MCF 10A (cell line): ENCODE measurements around the gene SEMG2. TPM values are rescaled to one million over a fixed set of nuclear protein-coding genes. Genes with fewer than 3 reads are reported as not detected.
A peak's percentile ranks its signal among the peaks of the same experiment; 100 is the strongest.

Experiments
- BruUV-seq: library from RNA; stranded (reverse); fragments of 400-500 nt; replicated peaks from 2 replicates; lab custom pipeline; 2021; lab: Mats Ljungman, UMichigan
- CTCF ChIA-PET: fragments of 300-600 bp; sonication (Branson Sonifier 250); formaldehyde crosslinking; extraction: SDS; loops from one replicate; lab custom pipeline; 2021; ENCODE audit warnings: antibody characterized with exemption, inconsistent platforms; lab: Yijun Ruan, JAX
- POLR2A ChIA-PET: fragments of 300-600, 350-650 bp; sonication (Branson Sonifier 250); formaldehyde crosslinking; extraction: SDS; loops from one replicate; lab custom pipeline; 2020; ENCODE audit warnings: antibody characterized with exemption, inconsistent platforms; lab: Yijun Ruan, JAX
- DNase-seq: peaks from one replicate; pipeline ENCODE4 v3.0.0-alpha.2; 2018; ENCODE audit not compliant: unreplicated experiment
- H3K27ac Mint-ChIP-seq: one replicate; pipeline ENCODE4 v1.8.0; 2022; ENCODE audit warnings: mild to moderate bottlenecking, low read depth, mixed read lengths; ENCODE audit not compliant: unreplicated experiment
- H3K27me3 Mint-ChIP-seq: one replicate; pipeline ENCODE4 v1.8.0; 2022; ENCODE audit warnings: mixed read lengths; ENCODE audit not compliant: insufficient read depth, unreplicated experiment
- H3K36me3 Mint-ChIP-seq: one replicate; pipeline ENCODE4 v1.8.0; 2022; ENCODE audit warnings: mild to moderate bottlenecking, moderate library complexity, mixed read lengths; ENCODE audit not compliant: insufficient read depth, unreplicated experiment
- H3K4me1 Mint-ChIP-seq: one replicate; pipeline ENCODE4 v1.8.0; 2022; ENCODE audit warnings: mixed read lengths; ENCODE audit not compliant: insufficient read depth, unreplicated experiment
- H3K4me3 Mint-ChIP-seq: one replicate; pipeline ENCODE4 v1.8.0; 2022; ENCODE audit warnings: mild to moderate bottlenecking, moderate library complexity, mixed read lengths; ENCODE audit not compliant: unreplicated experiment
- H3K9me3 Mint-ChIP-seq: one replicate; pipeline ENCODE4 v1.8.0; 2022; ENCODE audit warnings: mixed read lengths; ENCODE audit not compliant: unreplicated experiment
- intact Hi-C: fragments of 100-400 bp; cut with micrococcal nuclease; formaldehyde crosslinking; loops from 2 replicates; pipeline ENCODE4 v1.14.1; 2022
- total RNA-seq: library from RNA; stranded (reverse); gene quantifications from 2 replicates; pipeline ENCODE4 v1.2.3, GENCODE V29; 2022
- TF ChIP-seq, protein P1 (sequence below): fragments of 200-600 bp; IDR thresholded peaks from one replicate; pipeline ENCODE4 v1.8.0; 2022; ENCODE audit warnings: antibody characterized with exemption, mild to moderate bottlenecking; ENCODE audit not compliant: unreplicated experiment

SEMG2 gene
- total RNA-seq, 1 experiment from 2014 or later = not detected

DNA sequence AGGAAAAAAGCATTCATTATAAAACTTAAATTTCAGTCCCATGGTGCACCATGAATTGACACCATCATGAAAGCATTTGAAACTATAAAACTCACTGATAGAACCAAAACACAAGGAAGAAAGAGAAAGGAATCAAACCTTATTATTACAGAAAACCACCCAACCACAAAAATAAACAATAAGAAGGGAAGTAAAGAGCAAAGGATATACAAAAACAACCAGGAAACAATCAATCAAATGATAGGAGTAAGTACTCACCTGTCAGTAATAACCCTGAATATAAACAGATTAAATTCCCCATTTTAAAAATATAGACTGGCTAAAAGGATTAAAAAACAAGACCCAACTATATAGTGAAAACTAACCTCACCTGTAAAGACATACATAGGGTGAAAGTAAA lies 27.4 kb downstream of the SEMG2 start:
- no TSS peak for BruUV-seq
- TF ChIP-seq, protein P1, sequence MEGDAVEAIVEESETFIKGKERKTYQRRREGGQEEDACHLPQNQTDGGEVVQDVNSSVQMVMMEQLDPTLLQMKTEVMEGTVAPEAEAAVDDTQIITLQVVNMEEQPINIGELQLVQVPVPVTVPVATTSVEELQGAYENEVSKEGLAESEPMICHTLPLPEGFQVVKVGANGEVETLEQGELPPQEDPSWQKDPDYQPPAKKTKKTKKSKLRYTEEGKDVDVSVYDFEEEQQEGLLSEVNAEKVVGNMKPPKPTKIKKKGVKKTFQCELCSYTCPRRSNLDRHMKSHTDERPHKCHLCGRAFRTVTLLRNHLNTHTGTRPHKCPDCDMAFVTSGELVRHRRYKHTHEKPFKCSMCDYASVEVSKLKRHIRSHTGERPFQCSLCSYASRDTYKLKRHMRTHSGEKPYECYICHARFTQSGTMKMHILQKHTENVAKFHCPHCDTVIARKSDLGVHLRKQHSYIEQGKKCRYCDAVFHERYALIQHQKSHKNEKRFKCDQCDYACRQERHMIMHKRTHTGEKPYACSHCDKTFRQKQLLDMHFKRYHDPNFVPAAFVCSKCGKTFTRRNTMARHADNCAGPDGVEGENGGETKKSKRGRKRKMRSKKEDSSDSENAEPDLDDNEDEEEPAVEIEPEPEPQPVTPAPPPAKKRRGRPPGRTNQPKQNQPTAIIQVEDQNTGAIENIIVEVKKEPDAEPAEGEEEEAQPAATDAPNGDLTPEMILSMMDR = no peak

DNA sequence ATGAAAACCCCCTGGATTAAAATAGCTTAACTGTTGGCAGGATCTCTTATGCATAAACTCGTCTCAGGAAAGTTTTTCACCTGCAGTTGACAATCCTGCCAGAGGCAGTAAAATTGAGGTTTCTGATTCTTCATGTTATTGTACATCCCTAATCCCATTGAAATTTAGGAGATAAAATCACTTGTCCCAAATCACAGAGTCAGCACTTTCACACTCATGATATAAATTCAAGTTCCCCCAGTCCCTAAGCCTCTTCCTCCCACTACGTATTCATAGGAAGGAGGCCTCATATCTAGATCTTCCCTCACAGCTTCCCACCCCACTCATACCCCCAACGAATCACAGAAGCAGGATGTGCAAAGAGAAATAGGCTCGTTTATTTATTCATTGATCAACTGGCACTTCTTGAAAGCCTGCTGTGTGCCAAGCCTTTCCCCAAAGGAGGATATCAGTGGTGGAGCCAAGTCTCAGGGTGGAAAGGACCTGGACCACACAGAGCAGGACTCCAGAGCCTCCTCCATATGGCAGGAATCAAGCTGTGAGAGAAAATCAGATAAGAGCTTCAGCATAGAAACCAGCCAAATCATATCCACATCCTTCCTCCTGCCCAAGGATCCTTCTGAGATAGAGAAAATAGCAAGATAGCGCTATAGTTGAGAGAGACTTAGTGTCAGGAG lies 30.8 kb downstream of the SEMG2 start:
- no TSS peak for BruUV-seq
- no peak overlapping the region for H3K27ac Mint-ChIP-seq
- H3K4me1 Mint-ChIP-seq = peaks cover 69% of the 10 kb centered on the region
- H3K9me3 Mint-ChIP-seq = peaks cover 7% of the 10 kb centered on the region
- peak overlapping the region; percentile 79 for H3K4me3 Mint-ChIP-seq
- TF ChIP-seq, protein P1 = no peak
- no peak for DNase-seq
- H3K36me3 Mint-ChIP-seq = peaks cover 19% of the 10 kb centered on the region
- ChIA-PET CTCF (interaction anchor here (0.6 to 12.6 kb wide), 3 partner anchors 40 to 180 kb away, joined by 3 to 154 read pairs (median 3); no protein-coding TSS in a partner anchor), POLR2A (interaction anchor here (0.6 to 3.3 kb wide), 3 partner anchors 41 to 240 kb away, joined by 3 to 13 read pairs (median 3); partner anchors contain the start of gene PI3)
- no peaks in the 10 kb centered on the region for H3K27me3 Mint-ChIP-seq
- intact Hi-C loops = no loop called here

More for the DNA sequence above, 27.4 kb downstream of the SEMG2 start:
- ChIA-PET CTCF (no interaction called here), POLR2A (interaction anchor here (0.6 to 0.7 kb wide), 2 partner anchors 87 to 121 kb away, joined by 3 to 4 read pairs; no protein-coding TSS in a partner anchor)
- no peak for DNase-seq
- Mint-ChIP-seq H3K27ac (peak overlapping the region; percentile 12), H3K36me3 (peaks cover 36% of the 10 kb centered on the region), H3K9me3 (peaks cover 7% of the 10 kb centered on the region), H3K27me3 (no peaks in the 10 kb centered on the region), H3K4me1 (peaks cover 49% of the 10 kb centered on the region), H3K4me3 (no peak overlapping the region)
- intact Hi-C loops = no loop called here

DNA sequence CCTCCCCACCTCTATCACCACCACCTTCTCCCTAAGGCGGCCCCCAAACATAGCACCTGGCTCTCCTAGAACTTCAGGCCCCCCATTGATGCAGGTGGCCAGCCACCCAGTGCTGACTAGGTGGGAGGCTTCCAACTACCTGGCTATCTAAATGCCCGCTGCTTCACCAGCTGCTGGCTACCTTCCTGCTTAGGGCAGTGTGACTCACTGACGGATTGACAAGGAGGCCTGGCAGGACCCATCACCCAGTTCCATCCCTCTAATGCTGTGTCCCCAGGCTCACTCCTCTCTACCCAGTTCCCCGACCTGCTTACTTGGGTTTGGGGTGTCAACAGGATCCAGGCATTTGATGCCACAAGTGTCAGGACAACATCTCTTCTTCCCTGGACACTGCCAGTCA lies 32.1 kb downstream of the SEMG2 start:
- POLR2A ChIA-PET = interaction anchor here (0.7 to 3.3 kb wide), 14 partner anchors 10 to 265 kb away, joined by 3 to 23 read pairs (median 6); partner anchors contain the start of genes PI3 and SYS1
- H3K9me3 Mint-ChIP-seq = peaks cover 7% of the 10 kb centered on the region

More for the DNA sequence above, 32.1 kb downstream of the SEMG2 start:
- CTCF ChIA-PET = interaction anchor here (0.5 to 12.6 kb wide), 12 partner anchors 9 to 740 kb away, joined by 3 to 154 read pairs (median 4); no protein-coding TSS in a partner anchor
- Mint-ChIP-seq H3K36me3 (peaks cover 18% of the 10 kb centered on the region), H3K27ac (peak overlapping the region; percentile 95), H3K4me3 (peak overlapping the region; percentile 79), H3K27me3 (no peaks in the 10 kb centered on the region), H3K4me1 (peaks cover 68% of the 10 kb centered on the region)
- intact Hi-C loops = no loop called here
- TF ChIP-seq, protein P1 = no peak
- DNase-seq = peak; percentile 81
- no TSS peak for BruUV-seq
